Midbrain (tissue), 1 donor: Measurements from ENCODE around the gene TPRA1.
"Not testable (repeated sequence)": the region's sequence is repeated elsewhere in the genome, so short reads cannot be mapped to it uniquely, and the experiment has no call there.

Experiments
- DNase-seq: peaks from one replicate; lab custom pipeline; 2025; lab: John Stamatoyannopoulos, UW

The TPRA1 gene

DNA sequence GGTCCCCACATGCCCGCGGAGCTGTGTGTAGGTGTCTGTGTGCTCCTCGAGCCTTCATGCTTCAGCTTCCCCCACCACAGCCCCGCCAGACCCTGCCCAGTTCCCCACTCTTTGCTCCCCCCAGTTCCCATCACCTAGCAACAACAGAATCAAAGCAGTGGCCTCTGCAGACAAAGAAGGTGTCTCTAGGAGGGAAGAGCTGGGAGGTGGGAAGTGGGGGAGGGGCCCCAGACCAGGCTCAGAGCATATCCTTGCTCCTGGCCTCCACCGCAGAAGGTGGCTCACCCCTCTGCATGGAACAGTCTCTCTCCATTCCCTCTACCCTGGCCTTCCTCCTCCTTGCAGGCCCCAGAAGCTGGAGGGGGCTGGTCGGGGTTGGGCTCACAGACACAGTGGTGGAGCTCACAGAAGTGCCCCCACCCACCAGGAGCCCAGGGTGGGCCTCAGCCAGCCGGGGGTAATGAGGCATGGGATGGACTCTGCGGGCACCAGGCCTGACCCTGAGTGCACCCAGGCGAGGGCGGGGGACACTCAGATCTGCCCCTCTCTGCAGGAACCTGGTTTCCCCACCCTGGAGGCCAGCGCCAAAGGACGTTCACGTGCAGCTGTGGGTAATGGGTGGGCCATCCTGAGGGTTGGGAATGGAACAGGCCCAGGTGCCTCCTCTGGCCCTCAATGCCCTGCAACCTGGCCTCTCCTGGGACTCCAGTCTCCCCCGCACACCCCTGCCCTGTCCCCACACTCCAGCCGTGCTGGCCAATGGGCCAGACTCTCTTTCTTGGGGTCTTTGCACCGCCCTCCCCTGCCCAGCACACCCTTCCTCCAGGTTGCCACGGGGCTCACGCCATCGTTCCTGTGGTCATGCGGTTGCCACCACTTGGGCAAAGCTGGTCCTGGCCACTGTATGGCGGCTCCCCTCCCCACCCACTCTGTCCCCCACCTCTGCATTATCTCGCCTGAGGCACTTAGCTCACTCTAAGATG is 53.4 kb downstream of the TPRA1 start:
- no peak for DNase-seq

GRCh38 chr3:127535901-127536829 is 54.4 kb downstream of the TPRA1 start:
- DNase-seq, result no peak

GRCh38 chr3:127535106-127535785 is 55.3 kb downstream of the TPRA1 start:
- no peak for DNase-seq

DNA sequence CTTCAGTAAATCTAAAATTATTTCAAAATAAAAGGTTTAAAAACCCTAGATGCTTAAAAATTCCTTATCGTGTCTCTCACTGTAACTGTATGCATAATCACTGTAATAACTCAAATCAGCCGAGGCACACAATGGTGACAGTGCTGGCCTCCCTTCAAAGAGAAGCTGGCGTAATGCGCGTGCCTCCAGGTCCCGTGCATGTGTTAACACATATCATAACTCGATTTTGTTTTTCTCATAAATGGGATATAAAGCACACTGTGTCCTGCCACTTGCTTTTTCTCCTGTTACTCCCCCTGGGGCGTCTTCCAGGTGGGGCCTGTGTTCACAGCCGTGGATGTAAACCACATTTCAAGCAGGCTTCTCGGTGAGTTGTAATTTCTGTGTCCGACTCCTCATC is 56.0 kb downstream of the TPRA1 start:
- no peak for DNase-seq

DNA sequence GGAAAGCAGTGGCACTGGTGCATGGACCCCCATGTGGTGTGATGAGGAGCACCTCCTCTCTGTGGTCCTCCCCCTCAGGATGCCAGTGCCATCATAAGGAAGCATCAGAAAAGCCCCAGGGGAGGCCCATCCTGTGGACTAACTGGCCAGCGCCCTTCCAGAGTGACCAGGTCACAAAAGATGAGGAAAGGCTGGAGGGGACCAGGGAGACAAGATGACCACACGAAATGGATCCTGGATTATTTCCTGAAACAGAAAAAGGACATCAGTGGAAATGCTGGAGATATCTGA is 56.4 kb downstream of the TPRA1 start:
- DNase-seq, result no peak

GRCh38 chr3:127532561-127533203 is 57.9 kb downstream of the TPRA1 start:
- DNase-seq, result no peak

DNA sequence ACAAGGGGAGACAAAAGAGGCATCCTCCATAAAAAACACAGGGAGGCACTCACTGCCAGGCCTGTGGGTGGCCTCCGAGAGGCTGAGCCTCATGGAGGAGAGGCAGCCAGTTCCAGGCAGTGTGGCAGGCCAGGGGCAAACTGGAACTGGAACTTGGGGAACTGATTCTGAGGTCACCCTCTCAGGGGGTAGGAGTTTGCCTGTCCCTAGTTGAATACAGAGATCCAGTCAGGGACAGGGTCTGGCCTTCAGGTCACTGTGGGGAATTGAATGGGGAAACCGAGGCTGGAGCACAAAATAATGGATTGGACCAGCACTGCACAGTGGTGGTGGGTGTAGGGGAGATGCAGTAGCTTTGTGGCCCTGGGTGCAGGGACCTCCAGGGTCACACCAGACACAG is 58.7 kb downstream of the TPRA1 start:
- no peak for DNase-seq

GRCh38 chr3:127530863-127531262 is 59.7 kb downstream of the TPRA1 start:
- not testable (repeated sequence) for DNase-seq

DNA sequence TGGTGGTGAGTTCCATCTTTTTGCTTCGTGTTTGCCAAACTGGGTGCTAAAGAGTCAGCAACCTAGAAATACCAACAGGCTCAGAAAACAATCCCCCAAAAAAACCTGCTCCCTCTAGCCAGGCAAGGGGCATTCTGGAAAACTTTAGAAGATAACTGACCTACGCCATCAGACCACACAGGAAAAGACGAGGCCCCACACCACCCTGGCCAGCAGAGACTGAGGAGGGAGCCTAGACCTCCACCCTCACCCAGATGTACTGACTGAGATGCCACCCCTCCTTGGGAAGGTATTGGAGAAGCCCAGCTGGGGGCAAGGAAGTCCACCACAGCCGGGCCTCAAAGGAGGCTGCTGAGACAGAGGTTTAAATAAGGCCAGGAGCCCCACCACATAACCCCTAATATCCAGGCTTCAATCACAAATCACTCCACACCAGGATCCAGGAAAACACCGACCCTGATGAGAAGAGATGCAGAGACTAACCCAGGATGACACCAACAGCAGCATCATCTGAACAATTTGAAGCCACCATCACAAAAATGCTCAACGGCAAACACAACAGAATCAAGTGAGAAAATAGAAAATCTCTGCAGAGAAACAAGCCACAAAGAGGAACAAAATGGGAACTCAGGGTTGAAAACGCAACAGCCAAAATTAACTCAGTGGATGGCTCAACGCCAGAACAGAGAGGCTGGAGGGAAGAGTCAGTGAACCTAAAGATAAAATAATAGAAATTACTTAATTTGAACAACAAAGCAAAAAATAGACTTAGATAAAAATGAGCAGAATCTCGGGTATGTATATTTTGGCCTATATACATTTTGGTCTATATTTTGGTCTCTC is 61.0 kb downstream of the TPRA1 start:
- DNase-seq, result no peak

- DNase-seq, result no peak
Measured at GRCh38 chr3:127525373-127525772, 65.2 kb downstream of the TPRA1 start.

- DNase-seq, result peak; percentile 15
Measured at GRCh38 chr3:127524296-127524896, 66.1 kb downstream of the TPRA1 start.
